ENCODE measurements around the gene RAB26.
"Not testable (repeated sequence)": the region's sequence is repeated elsewhere in the genome, so short reads cannot be mapped to it uniquely, and the experiment has no call there.

DNA sequence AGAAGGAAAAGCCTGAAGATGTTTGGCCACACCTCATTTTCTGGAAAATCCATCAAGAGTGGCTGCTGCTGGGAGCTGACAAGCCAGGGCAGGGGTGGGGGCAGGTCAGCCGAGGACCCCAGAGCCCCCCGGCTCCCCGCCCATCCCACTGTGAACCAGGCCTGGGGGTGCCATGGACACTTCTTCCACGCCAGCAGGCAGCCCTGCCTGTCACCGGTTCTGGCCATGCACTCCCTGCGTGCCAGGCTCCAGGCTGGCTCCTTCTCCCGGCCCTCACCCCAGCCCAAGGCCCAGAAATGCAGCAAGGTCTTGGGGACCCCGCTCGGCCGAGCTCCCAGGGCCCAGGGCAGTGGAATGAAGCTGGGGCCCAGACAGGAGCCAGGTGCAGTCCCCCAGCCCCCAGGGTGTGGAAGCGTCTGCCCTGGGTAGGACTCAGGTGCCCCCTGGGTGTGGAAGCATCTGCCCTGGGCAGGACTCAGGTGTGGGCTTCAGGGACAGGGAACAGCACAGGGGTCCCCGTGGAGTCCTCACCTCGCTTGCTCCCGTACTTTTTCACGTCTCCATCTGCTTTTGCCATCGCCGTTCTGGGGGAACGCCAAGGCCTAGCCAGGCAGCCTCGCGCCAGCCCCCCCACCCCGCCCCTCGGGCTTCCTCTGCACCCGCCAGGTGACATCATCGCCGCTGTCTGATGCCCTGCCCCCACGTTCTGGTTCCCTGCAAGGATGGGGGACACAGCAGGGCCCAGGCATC, 25.3 kb upstream of the RAB26 start:
- TF ChIP-seq, protein P1, sequence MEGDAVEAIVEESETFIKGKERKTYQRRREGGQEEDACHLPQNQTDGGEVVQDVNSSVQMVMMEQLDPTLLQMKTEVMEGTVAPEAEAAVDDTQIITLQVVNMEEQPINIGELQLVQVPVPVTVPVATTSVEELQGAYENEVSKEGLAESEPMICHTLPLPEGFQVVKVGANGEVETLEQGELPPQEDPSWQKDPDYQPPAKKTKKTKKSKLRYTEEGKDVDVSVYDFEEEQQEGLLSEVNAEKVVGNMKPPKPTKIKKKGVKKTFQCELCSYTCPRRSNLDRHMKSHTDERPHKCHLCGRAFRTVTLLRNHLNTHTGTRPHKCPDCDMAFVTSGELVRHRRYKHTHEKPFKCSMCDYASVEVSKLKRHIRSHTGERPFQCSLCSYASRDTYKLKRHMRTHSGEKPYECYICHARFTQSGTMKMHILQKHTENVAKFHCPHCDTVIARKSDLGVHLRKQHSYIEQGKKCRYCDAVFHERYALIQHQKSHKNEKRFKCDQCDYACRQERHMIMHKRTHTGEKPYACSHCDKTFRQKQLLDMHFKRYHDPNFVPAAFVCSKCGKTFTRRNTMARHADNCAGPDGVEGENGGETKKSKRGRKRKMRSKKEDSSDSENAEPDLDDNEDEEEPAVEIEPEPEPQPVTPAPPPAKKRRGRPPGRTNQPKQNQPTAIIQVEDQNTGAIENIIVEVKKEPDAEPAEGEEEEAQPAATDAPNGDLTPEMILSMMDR (IDR thresholded peaks at IDR 0.05; ENCODE audit: low read depth, low read length, missing input control), result not testable (repeated sequence)
- TF ChIP-seq SP1 (IDR thresholded peaks at IDR 0.05); YY1 (IDR thresholded peaks at IDR 0.05); GABPA (IDR thresholded peaks at IDR 0.05 in 1 of 2, conservative IDR thresholded peaks at IDR 0.05 in 1 of 2); RAD21 (IDR thresholded peaks at IDR 0.05); EGR1 (IDR thresholded peaks at IDR 0.05; ENCODE audit: low read depth in 2 of 2); TAF1 (conservative IDR thresholded peaks at IDR 0.05); FOXA2 (IDR thresholded peaks at IDR 0.05); HNF4G (IDR thresholded peaks at IDR 0.05); NR2F2 (IDR thresholded peaks at IDR 0.05): not testable (repeated sequence)
- TF ChIP-seq, protein P2, sequence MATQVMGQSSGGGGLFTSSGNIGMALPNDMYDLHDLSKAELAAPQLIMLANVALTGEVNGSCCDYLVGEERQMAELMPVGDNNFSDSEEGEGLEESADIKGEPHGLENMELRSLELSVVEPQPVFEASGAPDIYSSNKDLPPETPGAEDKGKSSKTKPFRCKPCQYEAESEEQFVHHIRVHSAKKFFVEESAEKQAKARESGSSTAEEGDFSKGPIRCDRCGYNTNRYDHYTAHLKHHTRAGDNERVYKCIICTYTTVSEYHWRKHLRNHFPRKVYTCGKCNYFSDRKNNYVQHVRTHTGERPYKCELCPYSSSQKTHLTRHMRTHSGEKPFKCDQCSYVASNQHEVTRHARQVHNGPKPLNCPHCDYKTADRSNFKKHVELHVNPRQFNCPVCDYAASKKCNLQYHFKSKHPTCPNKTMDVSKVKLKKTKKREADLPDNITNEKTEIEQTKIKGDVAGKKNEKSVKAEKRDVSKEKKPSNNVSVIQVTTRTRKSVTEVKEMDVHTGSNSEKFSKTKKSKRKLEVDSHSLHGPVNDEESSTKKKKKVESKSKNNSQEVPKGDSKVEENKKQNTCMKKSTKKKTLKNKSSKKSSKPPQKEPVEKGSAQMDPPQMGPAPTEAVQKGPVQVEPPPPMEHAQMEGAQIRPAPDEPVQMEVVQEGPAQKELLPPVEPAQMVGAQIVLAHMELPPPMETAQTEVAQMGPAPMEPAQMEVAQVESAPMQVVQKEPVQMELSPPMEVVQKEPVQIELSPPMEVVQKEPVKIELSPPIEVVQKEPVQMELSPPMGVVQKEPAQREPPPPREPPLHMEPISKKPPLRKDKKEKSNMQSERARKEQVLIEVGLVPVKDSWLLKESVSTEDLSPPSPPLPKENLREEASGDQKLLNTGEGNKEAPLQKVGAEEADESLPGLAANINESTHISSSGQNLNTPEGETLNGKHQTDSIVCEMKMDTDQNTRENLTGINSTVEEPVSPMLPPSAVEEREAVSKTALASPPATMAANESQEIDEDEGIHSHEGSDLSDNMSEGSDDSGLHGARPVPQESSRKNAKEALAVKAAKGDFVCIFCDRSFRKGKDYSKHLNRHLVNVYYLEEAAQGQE (IDR thresholded peaks at IDR 0.05), result not testable (repeated sequence)
- TF ChIP-seq, protein P3, sequence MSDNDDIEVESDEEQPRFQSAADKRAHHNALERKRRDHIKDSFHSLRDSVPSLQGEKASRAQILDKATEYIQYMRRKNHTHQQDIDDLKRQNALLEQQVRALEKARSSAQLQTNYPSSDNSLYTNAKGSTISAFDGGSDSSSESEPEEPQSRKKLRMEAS (IDR thresholded peaks at IDR 0.05), result not testable (repeated sequence)
- TF ChIP-seq, protein P4, sequence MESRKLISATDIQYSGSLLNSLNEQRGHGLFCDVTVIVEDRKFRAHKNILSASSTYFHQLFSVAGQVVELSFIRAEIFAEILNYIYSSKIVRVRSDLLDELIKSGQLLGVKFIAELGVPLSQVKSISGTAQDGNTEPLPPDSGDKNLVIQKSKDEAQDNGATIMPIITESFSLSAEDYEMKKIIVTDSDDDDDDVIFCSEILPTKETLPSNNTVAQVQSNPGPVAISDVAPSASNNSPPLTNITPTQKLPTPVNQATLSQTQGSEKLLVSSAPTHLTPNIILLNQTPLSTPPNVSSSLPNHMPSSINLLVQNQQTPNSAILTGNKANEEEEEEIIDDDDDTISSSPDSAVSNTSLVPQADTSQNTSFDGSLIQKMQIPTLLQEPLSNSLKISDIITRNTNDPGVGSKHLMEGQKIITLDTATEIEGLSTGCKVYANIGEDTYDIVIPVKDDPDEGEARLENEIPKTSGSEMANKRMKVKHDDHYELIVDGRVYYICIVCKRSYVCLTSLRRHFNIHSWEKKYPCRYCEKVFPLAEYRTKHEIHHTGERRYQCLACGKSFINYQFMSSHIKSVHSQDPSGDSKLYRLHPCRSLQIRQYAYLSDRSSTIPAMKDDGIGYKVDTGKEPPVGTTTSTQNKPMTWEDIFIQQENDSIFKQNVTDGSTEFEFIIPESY (IDR thresholded peaks at IDR 0.05), result not testable (repeated sequence)
- TF ChIP-seq, protein P5, sequence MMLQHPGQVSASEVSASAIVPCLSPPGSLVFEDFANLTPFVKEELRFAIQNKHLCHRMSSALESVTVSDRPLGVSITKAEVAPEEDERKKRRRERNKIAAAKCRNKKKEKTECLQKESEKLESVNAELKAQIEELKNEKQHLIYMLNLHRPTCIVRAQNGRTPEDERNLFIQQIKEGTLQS (IDR thresholded peaks at IDR 0.05), result not testable (repeated sequence)

All from liver (tissue), 3 donors.